ENCODE measurements around the gene LRRC18.

Gene LRRC18

DNA sequence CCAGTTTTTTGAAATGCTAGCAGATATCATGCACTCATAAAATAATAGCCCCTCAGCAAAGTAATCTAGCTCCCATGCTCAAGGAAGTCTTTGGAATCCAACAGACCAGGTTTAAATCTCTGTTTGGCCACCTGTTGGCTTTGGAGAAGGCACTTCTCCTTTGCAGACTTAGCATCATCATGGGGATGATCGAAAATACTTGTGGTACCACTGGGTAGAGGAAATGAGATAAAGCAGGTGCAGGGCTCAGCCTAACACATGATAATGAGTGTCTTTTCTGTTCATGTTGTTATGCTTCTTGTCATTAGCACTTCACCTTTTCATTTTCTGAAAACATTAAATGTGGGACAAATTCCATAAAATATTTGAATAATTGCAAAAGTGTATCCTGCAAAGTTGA, 67.4 kb downstream of the LRRC18 start:
- no peak for DNase-seq

All from CD4-positive, alpha-beta T cell treated with Interleukin-17A for 1 hour (primary cell).